ENCODE results near the gene PSMB10.

The PSMB10 gene

DNA sequence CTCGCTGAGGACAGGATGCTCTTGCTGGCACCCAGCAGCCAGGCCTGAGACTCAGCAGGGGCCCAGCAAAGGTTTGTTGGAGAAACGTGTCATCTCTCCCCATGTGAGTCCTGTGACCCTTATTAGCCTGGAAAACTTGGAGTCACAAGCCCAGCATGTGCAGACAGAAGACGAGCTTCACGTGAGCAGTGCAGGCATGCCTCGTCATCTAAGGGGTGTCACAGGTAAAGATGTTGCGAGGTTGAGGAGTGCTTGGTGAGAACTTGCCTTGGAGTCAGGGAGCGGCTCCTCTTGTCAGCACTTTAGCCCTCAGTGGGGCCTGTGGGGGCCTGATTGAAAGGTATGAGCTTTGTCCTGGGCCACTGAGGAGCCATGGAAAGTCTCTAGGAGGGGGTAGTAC, 2.8 kb downstream of the PSMB10 start:
- no peak overlapping the region for H3K4me3 ChIP-seq (ENCODE audit: severe bottlenecking)
- peaks cover 10% of the 10 kb centered on the region for H3K36me3 ChIP-seq (ENCODE audit: low read depth)

DNA sequence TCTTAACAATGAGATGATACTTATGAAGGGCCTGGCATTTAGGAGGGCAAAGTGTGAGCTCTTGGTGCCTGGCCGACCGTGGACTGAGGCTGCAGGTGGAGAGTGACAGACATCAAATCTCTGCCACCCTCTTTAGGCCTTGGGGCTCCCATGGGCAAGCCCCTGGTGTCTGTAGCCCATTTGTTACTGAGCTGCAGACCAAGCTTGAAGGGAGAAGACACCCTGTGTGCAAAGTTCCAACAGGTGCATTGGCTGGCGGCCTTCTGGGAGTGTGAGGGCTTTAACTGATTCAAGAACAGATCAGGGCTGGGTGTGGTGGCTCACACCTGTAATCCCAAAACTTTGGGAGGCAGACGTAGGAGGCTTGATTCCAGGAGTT, 4.2 kb downstream of the PSMB10 start:
- Histone ChIP-seq H3K27me3 (ENCODE audit: insufficient read depth, poor library complexity, severe bottlenecking) (no peaks in the 10 kb centered on the region), H3K4me3 (ENCODE audit: severe bottlenecking) (no peak overlapping the region), H3K27ac (ENCODE audit: poor library complexity, severe bottlenecking) (no peak overlapping the region), H3K36me3 (ENCODE audit: low read depth) (peaks cover 23% of the 10 kb centered on the region), H3K9me3 (ENCODE audit: severe bottlenecking) (no peaks in the 10 kb centered on the region), H3K4me1 (ENCODE audit: insufficient read depth, poor library complexity, severe bottlenecking) (no peaks in the 10 kb centered on the region)
- TF ChIP-seq, protein P1, sequence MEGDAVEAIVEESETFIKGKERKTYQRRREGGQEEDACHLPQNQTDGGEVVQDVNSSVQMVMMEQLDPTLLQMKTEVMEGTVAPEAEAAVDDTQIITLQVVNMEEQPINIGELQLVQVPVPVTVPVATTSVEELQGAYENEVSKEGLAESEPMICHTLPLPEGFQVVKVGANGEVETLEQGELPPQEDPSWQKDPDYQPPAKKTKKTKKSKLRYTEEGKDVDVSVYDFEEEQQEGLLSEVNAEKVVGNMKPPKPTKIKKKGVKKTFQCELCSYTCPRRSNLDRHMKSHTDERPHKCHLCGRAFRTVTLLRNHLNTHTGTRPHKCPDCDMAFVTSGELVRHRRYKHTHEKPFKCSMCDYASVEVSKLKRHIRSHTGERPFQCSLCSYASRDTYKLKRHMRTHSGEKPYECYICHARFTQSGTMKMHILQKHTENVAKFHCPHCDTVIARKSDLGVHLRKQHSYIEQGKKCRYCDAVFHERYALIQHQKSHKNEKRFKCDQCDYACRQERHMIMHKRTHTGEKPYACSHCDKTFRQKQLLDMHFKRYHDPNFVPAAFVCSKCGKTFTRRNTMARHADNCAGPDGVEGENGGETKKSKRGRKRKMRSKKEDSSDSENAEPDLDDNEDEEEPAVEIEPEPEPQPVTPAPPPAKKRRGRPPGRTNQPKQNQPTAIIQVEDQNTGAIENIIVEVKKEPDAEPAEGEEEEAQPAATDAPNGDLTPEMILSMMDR (IDR thresholded peaks at IDR 0.05; ENCODE audit: poor library complexity, severe bottlenecking): no peak
- ATAC-seq (ENCODE audit: low read depth): no peak
- DNase-seq (ENCODE audit: low spot score): no peak

More for the DNA sequence above, 2.8 kb downstream of the PSMB10 start:
- no peak for ATAC-seq (ENCODE audit: low read depth)
- H3K4me1 ChIP-seq (ENCODE audit: insufficient read depth, poor library complexity, severe bottlenecking): no peaks in the 10 kb centered on the region
- TF ChIP-seq, protein P1 (IDR thresholded peaks at IDR 0.05; ENCODE audit: poor library complexity, severe bottlenecking): no peak
- no peaks in the 10 kb centered on the region for H3K27me3 ChIP-seq (ENCODE audit: insufficient read depth, poor library complexity, severe bottlenecking)
- no peak for DNase-seq (ENCODE audit: low spot score)
- no peaks in the 10 kb centered on the region for H3K9me3 ChIP-seq (ENCODE audit: severe bottlenecking)
- no peak overlapping the region for H3K27ac ChIP-seq (ENCODE audit: poor library complexity, severe bottlenecking)

DNA sequence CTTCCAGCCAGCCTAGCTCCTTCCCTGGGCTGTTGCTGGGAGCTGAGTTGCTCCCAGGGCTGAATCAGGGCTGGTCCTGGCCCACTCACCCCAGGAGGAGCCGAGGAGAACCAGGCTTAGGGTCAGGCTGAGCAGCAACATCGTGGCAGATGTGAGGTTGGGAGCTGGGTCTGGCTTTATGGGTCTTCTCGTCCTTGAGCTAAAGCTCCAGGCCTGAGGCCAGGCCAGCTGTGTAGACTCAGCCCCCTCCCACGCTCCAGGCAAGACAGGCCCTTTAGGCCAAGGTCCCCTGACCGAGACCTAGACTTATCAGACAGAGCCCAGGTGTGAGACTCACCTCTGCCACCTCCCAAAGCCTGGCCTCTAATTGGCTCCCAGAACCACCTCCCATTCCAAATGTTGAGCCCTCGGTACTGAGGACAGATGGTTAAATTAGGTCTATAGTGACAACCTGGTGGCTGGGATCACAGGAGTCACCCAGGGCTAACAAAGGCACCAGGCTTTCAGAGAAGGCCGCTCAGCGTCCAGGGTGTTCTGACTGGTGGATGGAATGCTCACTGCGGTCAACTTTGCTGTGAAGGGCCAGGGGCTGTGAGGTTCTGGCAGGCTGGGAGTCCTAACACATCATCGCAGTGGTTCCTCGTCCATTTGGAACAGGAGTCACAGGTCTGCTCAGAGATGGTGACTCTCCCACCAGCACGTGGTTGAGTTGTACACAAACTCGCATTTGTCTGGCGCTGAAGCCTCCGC, 4.8 kb downstream of the PSMB10 start, which contains the start of gene CTRL:
Gene CTRL, minus strand, starts transcription at position 151 of the 750 bp plus-strand sequence. Its CDS starts 10 bp downstream, at position 141.
- no peak for ATAC-seq (ENCODE audit: low read depth)
- no peaks in the 10 kb centered on the region for H3K27me3 ChIP-seq (ENCODE audit: insufficient read depth, poor library complexity, severe bottlenecking)
- H3K36me3 ChIP-seq (ENCODE audit: low read depth): peaks cover 24% of the 10 kb centered on the region

DNA sequence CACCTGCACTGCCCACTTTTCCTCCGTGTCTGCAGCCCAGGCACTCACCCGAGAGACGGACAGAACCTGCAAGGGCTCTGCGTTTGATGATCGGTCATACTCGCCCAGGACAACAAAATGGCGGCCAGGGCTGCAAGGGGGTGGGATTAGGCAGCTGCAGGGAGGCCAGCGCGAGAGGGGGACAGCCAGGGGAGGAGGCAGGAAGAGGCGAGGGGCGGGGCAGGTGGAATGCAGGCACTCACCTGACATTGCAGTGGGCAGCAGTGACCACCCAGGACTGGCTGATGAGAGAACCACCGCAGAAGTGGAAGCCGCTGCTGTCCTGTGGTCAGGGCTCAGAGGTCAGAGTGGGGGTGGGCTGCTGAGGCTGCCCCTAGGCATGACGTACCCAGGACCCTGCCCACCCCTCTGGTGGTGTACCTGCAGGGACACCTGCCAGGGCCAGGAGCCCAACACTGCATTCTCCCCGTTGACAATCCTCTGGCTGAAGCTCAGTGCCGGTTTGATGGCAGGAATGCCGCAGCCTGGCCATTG, 5.9 kb downstream of the PSMB10 start:
- ATAC-seq (ENCODE audit: low read depth) (no peak), DNase-seq (ENCODE audit: low spot score) (no peak)
- Histone ChIP-seq H3K4me1 (ENCODE audit: insufficient read depth, poor library complexity, severe bottlenecking) (peaks cover under 1% of the 10 kb centered on the region), H3K4me3 (ENCODE audit: severe bottlenecking) (no peak overlapping the region), H3K9me3 (ENCODE audit: severe bottlenecking) (no peaks in the 10 kb centered on the region), H3K27ac (ENCODE audit: poor library complexity, severe bottlenecking) (no peak overlapping the region), H3K27me3 (ENCODE audit: insufficient read depth, poor library complexity, severe bottlenecking) (no peaks in the 10 kb centered on the region), H3K36me3 (ENCODE audit: low read depth) (peaks cover 24% of the 10 kb centered on the region)
- TF ChIP-seq, protein P1 (IDR thresholded peaks at IDR 0.05; ENCODE audit: poor library complexity, severe bottlenecking): no peak

More for the DNA sequence above, 4.8 kb downstream of the PSMB10 start, which contains the start of gene CTRL:
- no peaks in the 10 kb centered on the region for H3K4me1 ChIP-seq (ENCODE audit: insufficient read depth, poor library complexity, severe bottlenecking)
- no peak within 1 kb of the TSS for H3K4me3 ChIP-seq (ENCODE audit: severe bottlenecking)
- H3K9me3 ChIP-seq (ENCODE audit: severe bottlenecking): no peaks in the 10 kb centered on the region
- TF ChIP-seq, protein P1 (IDR thresholded peaks at IDR 0.05; ENCODE audit: poor library complexity, severe bottlenecking): no peak
- no peak within 1 kb of the TSS for H3K27ac ChIP-seq (ENCODE audit: poor library complexity, severe bottlenecking)
- no peak for DNase-seq (ENCODE audit: low spot score)

DNA sequence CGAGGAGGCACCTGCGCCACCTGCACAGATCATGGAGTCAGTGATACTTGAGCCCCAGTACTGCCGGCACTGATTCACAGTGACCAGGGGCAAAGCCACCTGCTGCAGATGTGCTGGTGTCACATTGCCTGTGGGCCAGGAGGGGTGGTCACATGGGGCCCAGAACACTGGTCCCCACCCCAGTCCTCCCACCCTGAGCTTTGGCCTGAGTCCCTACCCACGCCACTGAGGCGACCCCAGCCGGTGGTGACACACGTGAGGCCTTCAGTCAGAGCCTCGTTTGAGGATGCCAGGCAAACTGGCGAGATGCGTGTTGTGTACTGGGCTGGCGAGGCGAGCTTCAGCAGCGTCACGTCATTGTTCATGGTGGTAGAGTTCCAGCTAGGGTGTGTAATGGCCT, 6.5 kb downstream of the PSMB10 start:
- peaks cover 24% of the 10 kb centered on the region for H3K36me3 ChIP-seq (ENCODE audit: low read depth)
- H3K27me3 ChIP-seq (ENCODE audit: insufficient read depth, poor library complexity, severe bottlenecking): no peaks in the 10 kb centered on the region
- no peak for ATAC-seq (ENCODE audit: low read depth)
- no peaks in the 10 kb centered on the region for H3K9me3 ChIP-seq (ENCODE audit: severe bottlenecking)
- TF ChIP-seq, protein P1 (IDR thresholded peaks at IDR 0.05; ENCODE audit: poor library complexity, severe bottlenecking): no peak
- no peak overlapping the region for H3K27ac ChIP-seq (ENCODE audit: poor library complexity, severe bottlenecking)
- DNase-seq (ENCODE audit: low spot score): no peak
- H3K4me1 ChIP-seq (ENCODE audit: insufficient read depth, poor library complexity, severe bottlenecking): peaks cover 4% of the 10 kb centered on the region
- no peak overlapping the region for H3K4me3 ChIP-seq (ENCODE audit: severe bottlenecking)
